Motor neuron (in vitro differentiated cells): Measurements from ENCODE around the gene C22orf31. TPM values are rescaled to one million over a fixed set of nuclear protein-coding genes. Genes with fewer than 3 reads are reported as not detected.
"Not testable (repeated sequence)": the region's sequence is repeated elsewhere in the genome, so short reads cannot be mapped to it uniquely, and the experiment has no call there.

Experiments used
- ATAC-seq, 8 experiments: fragments of 200-7000 bp; cut with Tn5 transposase; replicated peaks in 6 of 8; 2 replicates each; pipeline ENCODE4 v1.8.0; 2021; ENCODE audit warnings: mild to moderate bottlenecking in 8 of 8, moderate library complexity in 8 of 8
- H3K27ac ChIP-seq, 2 donors: fragments of 250-450 bp; sonication (Bioruptor Pico); 2 replicates each; pipeline ENCODE4 v1.9.0; 2021; ENCODE audit warnings: antibody characterized with exemption in 2 of 2, mild to moderate bottlenecking in 2 of 2, moderate library complexity in 1 of 2
- H3K4me1 ChIP-seq, 2 donors: fragments of 250-450 bp; sonication (Bioruptor Pico); replicated peaks in 1 of 2; 2 replicates each; pipeline ENCODE4 v1.6.1; 2021; ENCODE audit warnings: antibody characterized with exemption in 2 of 2, mild to moderate bottlenecking in 2 of 2, moderate library complexity in 1 of 2
- H3K4me3 ChIP-seq, 5 donors: fragments of 250-450 bp; sonication (Bioruptor Pico); 2 replicates each; pipeline ENCODE4 v1.9.0; 2021; ENCODE audit warnings: antibody characterized with exemption in 5 of 5, mild to moderate bottlenecking in 5 of 5, moderate library complexity in 4 of 5
- WGBS, 10 experiments: fragments of 450-650 bp; shearing (Covaris generic); methylation state at CpG; one replicate each; pipeline ENCODE4 v1.0.0; 2022; 5-methylcytosine and 5-hydroxymethylcytosine counted together
- in situ Hi-C, 9 experiments: fragments of 400-800 bp; cut with MboI; loops; one replicate each; pipeline ENCODE4 v1.15.0; 2021; ENCODE audit warnings: low sequenced_read_pairs in 9 of 9, low pct_unique_long_range_greater_than_20kb in 2 of 9; ENCODE audit not compliant: unreplicated experiment in 9 of 9
- total RNA-seq, 8 experiments: library from RNA; unstranded; fragments of 300-600 nt; gene quantifications; 2 replicates each; pipeline versions ENCODE4 v1.2.3 to v1.2.4, GENCODE V29; 2022

C22orf31 gene
- total RNA-seq, 8 experiments from 2014 or later, result 0.22 to 0.77 (median 0.34) TPM; not detected in 4

DNA sequence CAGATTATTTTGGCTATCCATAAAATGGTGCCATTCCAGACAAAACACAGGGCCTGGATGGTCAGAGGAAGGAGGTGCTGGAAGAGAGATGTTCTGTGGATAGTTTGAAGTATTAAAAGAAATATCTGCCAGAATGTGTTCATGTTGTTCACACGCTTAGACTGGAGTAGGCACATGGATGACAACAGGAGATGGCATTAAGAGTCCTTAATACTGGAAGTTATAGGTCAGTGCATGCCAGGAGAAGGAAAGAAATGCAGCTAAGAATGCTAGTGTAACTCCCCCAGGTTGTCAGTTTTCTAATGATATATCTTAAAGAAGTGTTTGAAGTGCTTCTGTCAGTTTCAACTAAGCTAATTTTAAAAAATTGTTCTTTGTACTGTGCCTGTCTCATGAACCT, 31.4 kb upstream of the C22orf31 start:
- ATAC-seq, result no peak
- no peak overlapping the region for H3K27ac ChIP-seq
- 20 to 100% (median 80%) methylated on average over 1 of the region's 1 CpG; no CpG with 5 or more reads in 1 of the 10 experiments for WGBS, 10 experiments
- peaks cover 10 to 20% of the 10 kb centered on the region in 2 donors for H3K4me1 ChIP-seq
- no peak overlapping the region for H3K4me3 ChIP-seq
- in situ Hi-C loops, result no loop called here

DNA sequence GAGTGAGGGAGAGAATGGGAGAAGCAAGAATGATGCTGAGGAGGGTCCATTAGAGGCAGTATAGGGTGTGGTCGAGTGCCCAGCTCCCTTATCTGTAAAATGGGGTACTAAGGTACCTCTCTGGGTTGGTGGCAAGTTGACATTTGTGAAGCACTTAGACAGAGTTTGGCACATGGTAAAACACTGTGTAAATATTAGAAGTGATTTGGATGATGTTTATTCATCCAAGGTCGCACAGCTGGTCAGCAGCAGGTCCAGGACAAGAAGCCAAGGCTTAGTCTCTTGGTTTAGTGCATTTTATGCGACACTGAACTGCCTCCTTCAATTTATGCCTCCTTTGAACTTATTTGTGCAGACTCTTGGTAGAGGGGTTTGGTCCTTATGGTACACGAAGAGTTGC, 30.6 kb upstream of the C22orf31 start:
- Histone ChIP-seq H3K4me1 (peaks cover 8 to 20% of the 10 kb centered on the region in 2 donors), H3K27ac (no peak overlapping the region), H3K4me3 (no peak overlapping the region)
- ATAC-seq, result peak in 1 of 8 experiments; percentile 22
- in situ Hi-C loops, result no loop called here
- WGBS, 10 experiments, result 8 to 100% (median 81%) methylated on average over 1 to 4 of the region's 4 CpGs; no CpG with 5 or more reads in 2 of the 10 experiments

DNA sequence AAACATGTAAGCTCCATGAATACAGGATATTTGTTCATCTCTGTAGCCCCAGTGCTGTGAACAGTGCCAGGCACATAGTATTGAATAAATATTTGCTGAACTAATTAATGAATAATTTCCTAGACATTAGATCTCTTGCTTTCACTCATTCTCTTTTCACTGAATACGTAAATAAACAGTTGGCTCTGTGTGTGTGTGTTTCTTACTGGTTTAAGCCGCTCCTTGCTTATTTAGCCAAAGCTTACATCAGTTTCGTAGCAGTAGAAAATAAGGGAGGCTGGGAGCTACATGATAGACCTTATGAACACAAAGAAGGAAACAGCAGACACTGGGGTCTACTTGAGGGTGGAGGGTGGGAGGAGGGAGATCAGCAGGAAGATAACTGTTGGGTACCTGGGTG, 28.4 kb upstream of the C22orf31 start:
- Histone ChIP-seq H3K4me1 (peaks cover 0 to 14% of the 10 kb centered on the region in 2 donors), H3K4me3 (no peak overlapping the region), H3K27ac (no peak overlapping the region)
- in situ Hi-C loops, result no loop called here
- 61 to 100% (median 92%) methylated on average over 1 to 3 of the region's 3 CpGs; no CpG with 5 or more reads in 2 of the 10 experiments for WGBS, 10 experiments
- ATAC-seq, result peak in 5 of 8 experiments; percentile 38 to 79 (median 64)

DNA sequence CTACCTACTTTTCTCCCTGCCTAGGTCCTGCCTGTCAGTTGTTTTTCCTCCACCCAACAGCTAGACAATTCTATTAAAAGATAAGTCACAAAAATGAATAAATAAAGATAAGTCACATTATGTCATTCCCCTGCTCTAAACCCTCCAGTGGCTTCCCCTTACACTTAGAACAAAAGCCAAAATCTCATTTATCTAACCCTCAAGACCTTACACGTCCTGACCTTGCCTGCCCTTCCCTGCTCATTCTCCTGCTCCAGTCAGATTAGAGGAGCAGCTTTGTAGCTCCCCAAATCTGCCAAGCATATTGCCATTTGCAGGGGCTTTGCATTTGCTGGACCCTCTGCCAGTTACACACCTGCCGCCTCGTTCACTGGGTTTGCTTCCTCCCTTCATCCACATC, 27.9 kb upstream of the C22orf31 start:
- ATAC-seq, result peak in 1 of 8 experiments; percentile 7
- in situ Hi-C loops, result no loop called here
- 14 to 50% (median 40%) methylated on average over 1 to 3 of the region's 3 CpGs; no CpG with 5 or more reads in 5 of the 10 experiments for WGBS, 10 experiments
- H3K27ac ChIP-seq, result no peak overlapping the region
- H3K4me3 ChIP-seq, result no peak overlapping the region
- peaks cover 0 to 14% of the 10 kb centered on the region in 2 donors for H3K4me1 ChIP-seq

DNA sequence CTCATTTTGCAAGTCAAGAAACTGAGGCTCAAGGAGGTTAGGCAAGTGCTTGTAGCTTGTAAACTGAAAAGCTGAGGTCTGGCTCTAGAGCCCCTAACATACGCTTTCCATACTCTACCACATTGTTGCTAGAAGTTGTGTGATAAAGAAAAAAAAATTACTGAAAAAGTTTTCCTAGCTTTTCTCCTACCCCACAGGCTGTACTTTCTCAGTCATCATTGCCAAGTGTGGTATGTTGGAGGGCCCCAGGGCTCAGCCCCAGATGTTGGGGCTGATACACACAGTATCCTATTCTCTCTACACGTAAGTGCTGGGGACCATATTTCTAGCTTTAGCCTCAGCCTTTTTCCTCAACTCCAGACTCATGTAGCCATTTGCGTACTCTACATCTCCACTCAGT, 27.2 kb upstream of the C22orf31 start:
- in situ Hi-C loops, result no loop called here
- ATAC-seq, result no peak
- Histone ChIP-seq H3K4me3 (no peak overlapping the region), H3K4me1 (peaks cover 0 to 20% of the 10 kb centered on the region in 2 donors), H3K27ac (no peak overlapping the region)
- WGBS, 10 experiments, result 43 to 100% (median 97%) methylated on average over 1 to 3 of the region's 3 CpGs; no CpG with 5 or more reads in 1 of the 10 experiments

DNA sequence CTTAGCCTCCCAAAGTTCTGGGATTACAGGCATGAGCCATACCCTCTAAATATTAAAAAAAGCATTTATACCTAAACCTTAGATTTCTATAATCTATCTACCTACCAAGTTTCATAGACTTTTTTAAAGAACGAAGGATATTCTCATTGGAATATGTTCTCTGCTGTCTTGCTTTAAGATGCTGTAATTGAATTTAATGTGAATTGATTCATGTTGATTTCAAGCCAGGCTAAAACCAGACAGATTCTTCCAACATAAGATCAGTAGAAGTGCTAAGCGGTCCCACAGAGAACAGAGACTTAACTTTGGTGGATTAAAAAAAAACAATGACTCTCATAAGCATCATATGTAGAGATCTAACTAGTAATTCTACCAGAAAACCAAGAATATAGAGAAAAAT, 25.4 kb upstream of the C22orf31 start:
- no peak overlapping the region for H3K27ac ChIP-seq
- H3K4me3 ChIP-seq, result no peak overlapping the region
- ATAC-seq, result no peak
- WGBS, 10 experiments, result 56 to 100% (median 100%) methylated on average over 1 to 2 of the region's 2 CpGs; no CpG with 5 or more reads in 2 of the 10 experiments
- H3K4me1 ChIP-seq, result peaks cover 0 to 20% of the 10 kb centered on the region in 2 donors
- in situ Hi-C loops, result no loop called here

DNA sequence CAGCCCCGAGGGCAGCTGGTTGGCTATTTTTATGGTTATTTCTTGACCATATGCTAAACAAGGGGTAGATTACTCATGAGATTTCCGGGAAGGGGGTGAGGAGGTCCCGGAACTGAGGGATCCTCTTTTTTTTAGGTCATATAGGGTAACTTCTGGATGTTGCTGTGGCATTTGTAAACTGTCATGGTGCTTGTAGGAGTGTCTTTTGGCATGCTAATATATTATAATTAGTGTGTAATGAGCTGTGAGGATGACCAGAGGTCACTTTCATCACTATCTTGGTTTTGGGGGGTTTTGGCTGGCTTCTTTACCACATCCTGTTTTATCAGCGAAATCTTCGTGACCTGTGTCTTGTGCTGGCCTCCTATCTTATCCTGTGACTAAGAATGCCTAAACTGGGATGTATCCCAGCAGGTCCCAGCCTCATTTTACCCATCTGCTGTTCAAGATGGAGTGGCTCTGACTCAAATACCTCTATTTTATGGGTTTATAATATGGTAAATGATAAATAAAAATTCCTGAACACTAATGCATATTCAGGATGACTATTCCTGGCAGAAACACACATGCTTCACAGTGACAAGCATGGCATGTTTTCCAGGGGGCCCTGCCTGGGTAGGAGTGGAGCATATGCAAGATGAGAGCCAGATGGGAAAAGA, 22.4 kb upstream of the C22orf31 start:
- H3K4me1 ChIP-seq, result peaks cover 0 to 8% of the 10 kb centered on the region in 2 donors
- no peak overlapping the region for H3K4me3 ChIP-seq
- in situ Hi-C loops, result no loop called here
- peak in 5 of 8 experiments; percentile 33 to 77 (median 64) for ATAC-seq
- WGBS, 10 experiments, result 7 to 35% (median 27%) methylated on average over 1 to 5 of the region's 5 CpGs; no CpG with 5 or more reads in 5 of the 10 experiments
- H3K27ac ChIP-seq, result no peak overlapping the region

DNA sequence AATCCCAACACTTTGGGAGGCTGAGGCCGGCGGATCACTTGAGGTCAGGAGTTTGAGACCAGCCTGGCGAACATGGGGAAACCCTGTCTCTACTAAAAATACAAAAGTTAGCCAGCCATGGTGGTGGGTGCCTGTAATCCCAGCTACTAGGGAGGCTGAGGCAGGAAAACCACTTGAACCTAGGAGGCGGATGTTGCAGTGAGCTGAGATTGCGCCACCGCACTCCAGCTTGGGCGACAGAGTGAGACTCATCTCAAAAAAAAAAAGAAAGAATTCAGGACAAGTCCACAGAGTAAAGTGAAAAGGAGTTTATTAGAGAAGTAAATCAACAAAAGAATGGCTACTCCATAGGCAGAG, 21.9 kb upstream of the C22orf31 start:
- in situ Hi-C loops, H3K4me1 ChIP-seq, H3K4me3 ChIP-seq, H3K27ac ChIP-seq: not testable (repeated sequence)
- peak in 1 of 8 experiments; percentile 39 for ATAC-seq
- WGBS, 10 experiments, result 80 to 100% (median 94%) methylated on average over 1 to 6 of the region's 7 CpGs; no CpG with 5 or more reads in 3 of the 10 experiments

DNA sequence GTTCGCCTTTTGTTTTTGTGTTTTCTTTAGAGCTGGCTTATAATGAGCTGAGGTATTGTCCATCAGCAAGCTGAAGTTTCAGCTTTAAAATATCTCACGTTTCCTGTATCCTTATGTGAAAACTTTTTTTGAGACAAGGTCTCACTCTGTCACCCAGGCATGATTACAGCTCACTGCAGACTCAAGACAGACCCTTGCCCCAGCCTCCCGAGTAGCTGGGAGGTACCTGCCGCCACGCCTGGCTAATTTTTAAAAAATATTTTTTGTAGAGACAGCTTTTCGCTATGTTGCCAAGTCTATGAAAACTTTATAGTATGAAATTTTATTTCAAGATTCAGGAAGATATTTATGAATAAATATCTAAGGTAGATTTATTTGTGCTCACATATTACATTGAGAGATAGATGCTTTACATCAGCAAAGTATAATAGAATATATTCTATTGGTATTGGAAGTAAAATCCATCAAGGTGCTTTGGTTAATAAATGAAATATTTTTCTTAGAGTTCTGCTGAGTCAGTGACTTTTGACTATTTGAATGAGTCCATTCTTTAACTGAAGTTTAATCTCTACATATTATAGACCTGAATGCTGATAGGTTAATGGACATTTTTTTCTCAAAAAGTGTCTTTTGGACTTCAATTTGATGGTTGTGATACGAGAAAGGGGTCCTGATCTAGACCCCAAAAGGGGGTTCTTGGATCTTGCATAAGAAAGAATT, 21.4 kb upstream of the C22orf31 start:
- ATAC-seq, result no peak
- H3K4me3 ChIP-seq, result no peak overlapping the region
- in situ Hi-C loops, result no loop called here
- no peak overlapping the region for H3K27ac ChIP-seq
- 40 to 100% (median 91%) methylated on average over 1 to 7 of the region's 7 CpGs for WGBS, 10 experiments
- H3K4me1 ChIP-seq, result peaks cover 2 to 9% of the 10 kb centered on the region in 2 donors

DNA sequence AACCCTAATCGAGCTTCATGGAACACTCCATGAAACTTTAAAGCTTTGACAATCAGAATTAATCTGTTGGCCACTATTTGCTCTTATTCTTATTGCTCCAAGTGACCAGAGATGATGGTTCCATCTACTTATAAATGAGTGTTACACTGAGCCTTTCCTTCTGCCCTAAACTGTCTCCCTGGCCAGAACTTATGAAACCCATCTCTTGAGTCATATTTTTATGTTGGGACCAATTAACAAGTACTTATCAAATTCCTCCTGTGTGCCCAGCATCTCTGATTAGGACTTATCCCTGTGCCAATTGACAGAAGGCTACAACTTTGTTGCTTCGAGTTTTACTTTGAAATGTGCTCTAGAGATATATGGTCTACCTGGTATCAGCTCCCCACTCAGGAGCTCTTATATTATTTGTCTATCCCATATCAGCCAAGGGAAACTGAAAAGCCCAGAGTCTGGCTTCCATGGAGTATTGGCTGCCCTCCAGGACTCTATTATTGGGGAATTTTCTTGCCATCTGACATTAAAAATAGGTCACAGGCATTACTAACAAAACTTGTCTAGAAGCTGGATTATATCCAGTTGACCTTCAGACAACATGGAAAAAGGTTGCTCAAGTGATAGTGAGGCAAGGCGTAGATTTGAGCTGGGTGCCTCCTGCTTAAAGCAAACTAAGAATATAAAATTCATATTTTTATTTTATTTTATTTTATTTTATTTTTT, 20.0 kb upstream of the C22orf31 start:
- WGBS, 10 experiments, result 20 to 100% (median 84%) methylated on average over 1 to 3 of the region's 3 CpGs
- Histone ChIP-seq H3K4me3 (no peak overlapping the region), H3K27ac (no peak overlapping the region), H3K4me1 (peaks cover 2 to 9% of the 10 kb centered on the region in 2 donors)
- in situ Hi-C loops, result no loop called here
- ATAC-seq, result no peak

DNA sequence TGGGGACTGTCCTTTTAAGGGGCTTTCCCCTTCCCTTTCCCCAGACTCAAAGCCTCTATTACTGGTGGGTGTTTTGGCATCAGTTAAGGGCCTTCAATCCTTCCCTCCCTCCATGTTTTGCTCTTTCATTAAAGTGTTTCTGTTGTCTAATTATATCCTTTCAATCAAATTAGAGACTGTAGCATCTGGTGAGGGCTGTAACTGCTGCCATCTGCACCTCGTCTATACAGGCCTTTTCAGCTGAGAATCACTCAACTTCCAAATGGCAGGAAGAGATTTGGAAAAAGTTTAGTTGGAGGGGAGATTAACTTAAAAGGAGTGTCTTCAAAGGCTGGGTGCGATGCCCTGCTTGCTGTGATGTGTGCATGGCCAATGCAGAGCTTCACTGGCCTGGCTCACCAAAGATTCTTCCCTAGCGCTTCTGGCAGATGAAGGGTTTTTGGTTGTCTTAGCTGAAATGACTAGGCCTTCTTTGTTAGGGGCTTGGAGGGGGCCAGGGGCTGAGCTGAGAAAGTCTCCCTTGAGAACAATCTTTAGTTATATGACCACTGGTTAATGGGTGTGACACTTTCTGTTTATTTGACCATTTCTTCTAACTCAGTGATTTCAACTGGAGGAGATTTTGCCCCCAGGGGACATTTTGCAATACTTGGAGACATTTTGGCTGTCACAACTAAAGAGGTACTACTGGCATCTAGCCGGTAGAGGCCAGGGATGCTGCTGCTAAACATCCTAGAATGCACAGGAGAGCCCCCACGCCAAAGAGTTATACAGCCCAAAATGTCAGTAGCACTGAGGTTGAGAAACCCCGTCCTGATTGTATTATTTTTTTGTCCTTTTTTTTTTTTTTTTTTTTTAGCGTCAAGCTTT, 18.7 kb upstream of the C22orf31 start:
- in situ Hi-C loops, result no loop called here
- Histone ChIP-seq H3K4me1 (peaks cover 2 to 9% of the 10 kb centered on the region in 2 donors), H3K27ac (no peak overlapping the region), H3K4me3 (no peak overlapping the region)
- 30 to 92% (median 72%) methylated on average over 2 to 7 of the region's 7 CpGs for WGBS, 10 experiments
- ATAC-seq, result peak in 2 of 8 experiments; percentile 7 to 23

DNA sequence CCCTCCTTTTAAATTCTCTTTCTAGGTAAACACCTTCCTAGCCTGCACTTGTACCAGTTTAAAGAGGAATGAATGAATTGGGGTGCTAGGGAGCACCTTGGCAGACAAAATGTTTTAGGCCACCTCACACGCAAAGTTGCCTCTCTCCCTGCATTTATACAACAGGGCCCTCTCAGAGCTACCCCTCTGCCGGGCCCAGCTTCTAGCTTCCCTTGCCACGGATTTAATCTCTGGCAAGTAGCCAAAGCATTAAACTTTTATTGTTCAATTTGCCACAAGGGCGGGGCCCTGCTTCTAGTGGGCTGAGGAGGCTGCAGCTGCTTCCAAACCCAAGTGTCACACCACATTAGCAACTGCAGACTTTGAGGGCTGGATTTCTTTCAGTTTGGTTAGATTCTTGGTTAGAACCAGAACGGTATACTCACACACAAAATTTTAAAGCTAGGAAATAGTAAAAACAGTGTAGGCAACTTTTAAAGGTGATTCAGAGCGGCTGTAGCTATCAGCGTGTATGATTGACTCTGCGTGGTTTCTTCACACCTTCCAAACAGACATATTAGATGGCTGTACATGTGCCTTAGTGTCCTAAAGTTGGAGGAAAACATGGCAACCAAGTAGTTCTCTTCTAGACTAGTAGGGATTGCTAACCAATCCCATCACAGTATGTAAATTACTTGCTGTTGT, 17.7 kb upstream of the C22orf31 start:
- no peak overlapping the region for H3K4me3 ChIP-seq
- H3K4me1 ChIP-seq, result peaks cover 2 to 10% of the 10 kb centered on the region in 2 donors
- in situ Hi-C loops, result no loop called here
- no peak overlapping the region for H3K27ac ChIP-seq
- 35 to 100% (median 58%) methylated on average over 1 to 7 of the region's 8 CpGs; no CpG with 5 or more reads in 2 of the 10 experiments for WGBS, 10 experiments
- peak in 7 of 8 experiments; percentile 12 to 73 (median 30) for ATAC-seq
